GM23338 (cell line): ENCODE data around the gene IGSF22. TPM values are rescaled to one million over a fixed set of nuclear protein-coding genes. Genes with fewer than 3 reads are reported as not detected.

Source experiments
- ATAC-seq: fragments of 200-7000 bp; cut with Tn5 transposase; 3 replicates; pipeline ENCODE4 v1.9.1; 2020
- DNase-seq: peaks from one replicate; pipeline ENCODE4 v3.0.0-alpha.2; 2015; ENCODE audit warnings: low spot score
- H2AFZ ChIP-seq: fragments of 200-600 bp; sonication (generic); 2 replicates; pipeline ENCODE4 v1.8.0; 2016; ENCODE audit warnings: antibody characterized with exemption, mild to moderate bottlenecking, moderate library complexity
- H3F3A ChIP-seq: fragments of 200-600 bp; sonication (generic); replicated peaks from 2 replicates; pipeline ENCODE4 v1.8.0; 2017; ENCODE audit warnings: antibody characterized with exemption, mixed run types, low read depth
- H3K27ac ChIP-seq: fragments of 200-600 bp; sonication (generic); 2 replicates; pipeline ENCODE4 v1.6.1; 2016; ENCODE audit warnings: low read depth
- H3K27me3 ChIP-seq: fragments of 200-600 bp; sonication (generic); 2 replicates; pipeline ENCODE4 v1.8.0; 2016; ENCODE audit warnings: mild to moderate bottlenecking, mixed run types, moderate library complexity; ENCODE audit not compliant: insufficient read depth
- H3K36me3 ChIP-seq: fragments of 200-600 bp; sonication (generic); 2 replicates; pipeline ENCODE4 v1.8.0; 2016; ENCODE audit warnings: mild to moderate bottlenecking; ENCODE audit not compliant: insufficient read depth
- H3K4me1 ChIP-seq: fragments of 200-600 bp; sonication (generic); 2 replicates; pipeline ENCODE4 v1.8.0; 2016; ENCODE audit warnings: mild to moderate bottlenecking, moderate library complexity; ENCODE audit not compliant: insufficient read depth
- H3K4me2 ChIP-seq: fragments of 200-600 bp; sonication (generic); 2 replicates; pipeline ENCODE4 v1.7.1; 2017; ENCODE audit warnings: mixed run types
- H3K4me3 ChIP-seq: fragments of 200-600 bp; sonication (generic); 2 replicates; pipeline ENCODE4 v1.6.1; 2016; ENCODE audit warnings: mixed run types
- H3K79me2 ChIP-seq: fragments of 200-600 bp; sonication (generic); replicated peaks from 2 replicates; pipeline ENCODE4 v1.8.0; 2017; ENCODE audit warnings: mild to moderate bottlenecking; ENCODE audit not compliant: insufficient read depth
- H3K9me2 ChIP-seq: fragments of 200-600 bp; sonication (generic); 2 replicates; pipeline ENCODE4 v1.8.0; 2017; ENCODE audit not compliant: insufficient read depth
- H4K20me1 ChIP-seq: fragments of 200-600 bp; sonication (generic); replicated peaks from 2 replicates; pipeline ENCODE4 v1.8.0; 2017; ENCODE audit warnings: mild to moderate bottlenecking; ENCODE audit not compliant: insufficient read depth
- H3K27ac Mint-ChIP-seq: 2 replicates; pipeline ENCODE4 v1.8.0; 2020; ENCODE audit warnings: inconsistent platforms, mild to moderate bottlenecking, moderate library complexity, mixed read lengths
- H3K27me3 Mint-ChIP-seq: 3 replicates; pipeline ENCODE4 v1.8.0; 2022; ENCODE audit warnings: low read depth, mild to moderate bottlenecking, moderate library complexity, mixed read lengths, inconsistent platforms; ENCODE audit not compliant: insufficient read depth, poor library complexity
- H3K36me3 Mint-ChIP-seq: 3 replicates; pipeline ENCODE4 v1.8.0; 2021; ENCODE audit warnings: low read depth, mild to moderate bottlenecking, inconsistent platforms, moderate library complexity, mixed read lengths
- H3K4me1 Mint-ChIP-seq: 3 replicates; pipeline ENCODE4 v1.8.0; 2020; ENCODE audit warnings: mild to moderate bottlenecking, inconsistent platforms, mixed read lengths
- H3K4me3 Mint-ChIP-seq: 3 replicates; pipeline ENCODE4 v1.8.0; 2021; ENCODE audit warnings: moderate library complexity, mild to moderate bottlenecking, inconsistent platforms, mixed read lengths
- H3K9me3 Mint-ChIP-seq: 3 replicates; pipeline ENCODE4 v1.8.0; 2020; ENCODE audit warnings: moderate library complexity, mild to moderate bottlenecking, inconsistent platforms, mixed read lengths
- CREB1 ChIP-seq: fragments of 250-450 bp; sonication (Bioruptor Pico); IDR thresholded peaks from 2 replicates; pipeline ENCODE4 v1.5.0; 2020; ENCODE audit warnings: low read depth, mild to moderate bottlenecking, moderate library complexity
- ETS1 ChIP-seq: IDR thresholded peaks from 2 replicates; pipeline ENCODE4 v1.6.1; 2016; ENCODE audit warnings: antibody characterized with exemption
- EZH2 ChIP-seq: fragments of 200-600 bp; sonication (generic); IDR thresholded peaks from one replicate; pipeline ENCODE4 v1.8.0; 2017; ENCODE audit warnings: antibody characterized with exemption, mild to moderate bottlenecking, low read depth; ENCODE audit not compliant: unreplicated experiment
- EZH2phosphoT487 ChIP-seq: fragments of 200-600 bp; sonication (generic); IDR thresholded peaks from one replicate; pipeline ENCODE4 v1.8.1; 2018; ENCODE audit warnings: antibody characterized with exemption; ENCODE audit not compliant: unreplicated experiment
- JUNB ChIP-seq: IDR thresholded peaks from one replicate; pipeline ENCODE4 v1.6.1; 2016; ENCODE audit warnings: antibody characterized with exemption; ENCODE audit not compliant: unreplicated experiment
- NANOG ChIP-seq: IDR thresholded peaks from 2 replicates; pipeline ENCODE4 v1.6.1; 2016; ENCODE audit warnings: antibody characterized with exemption, borderline replicate concordance
- POLR2AphosphoS5 ChIP-seq: IDR thresholded peaks from 2 replicates; pipeline ENCODE4 v1.6.1; 2016; ENCODE audit warnings: antibody characterized with exemption, low read depth
- REST ChIP-seq: IDR thresholded peaks from one replicate; pipeline ENCODE4 v1.6.1; 2018; ENCODE audit warnings: antibody characterized with exemption; ENCODE audit not compliant: unreplicated experiment
- STAT1 ChIP-seq: IDR thresholded peaks from one replicate; pipeline ENCODE4 v1.6.1; 2016; ENCODE audit warnings: antibody characterized with exemption; ENCODE audit not compliant: unreplicated experiment
- ZNF114 ChIP-seq: fragments of 250-450 bp; sonication (Bioruptor Pico); IDR thresholded peaks from 2 replicates; pipeline ENCODE4 v1.5.0; 2020; ENCODE audit warnings: mild to moderate bottlenecking, moderate library complexity
- ZNF331 ChIP-seq: fragments of 250-450 bp; sonication (Bioruptor Pico); IDR thresholded peaks from 2 replicates; pipeline ENCODE4 v1.5.0; 2020; ENCODE audit warnings: low read depth, mild to moderate bottlenecking, moderate library complexity
- polyA plus RNA-seq: library from polyadenylated mRNA; unstranded; fragments of >200 nt; fragmentation: Nextera tagmentation; extraction: Ambion mirVana; gene quantifications from 2 replicates; pipeline ENCODE4 v1.2.1, GENCODE V29; 2016
- total RNA-seq: library from RNA; depleted of rRNA; stranded (reverse); fragments of >200 nt; shearing (Covaris generic); gene quantifications from 2 replicates; pipeline ENCODE4 v1.2.3, GENCODE V29; 2014
- TF ChIP-seq, protein P1 (sequence below), 2 experiments: fragments of 200-600 bp in 1 of 2; sonication (generic) in 1 of 2; conservative IDR thresholded peaks; 2 replicates each; pipeline versions ENCODE4 v1.5.1 to v1.6.1; 2016 to 2017; ENCODE audit warnings: antibody characterized with exemption in 2 of 2, low read depth in 2 of 2, mild to moderate bottlenecking in 2 of 2, moderate library complexity in 1 of 2

IGSF22 gene
- total and polyA plus RNA-seq, 2 experiments from 2014 or later, result 0.37 TPM; not detected in 1

DNA sequence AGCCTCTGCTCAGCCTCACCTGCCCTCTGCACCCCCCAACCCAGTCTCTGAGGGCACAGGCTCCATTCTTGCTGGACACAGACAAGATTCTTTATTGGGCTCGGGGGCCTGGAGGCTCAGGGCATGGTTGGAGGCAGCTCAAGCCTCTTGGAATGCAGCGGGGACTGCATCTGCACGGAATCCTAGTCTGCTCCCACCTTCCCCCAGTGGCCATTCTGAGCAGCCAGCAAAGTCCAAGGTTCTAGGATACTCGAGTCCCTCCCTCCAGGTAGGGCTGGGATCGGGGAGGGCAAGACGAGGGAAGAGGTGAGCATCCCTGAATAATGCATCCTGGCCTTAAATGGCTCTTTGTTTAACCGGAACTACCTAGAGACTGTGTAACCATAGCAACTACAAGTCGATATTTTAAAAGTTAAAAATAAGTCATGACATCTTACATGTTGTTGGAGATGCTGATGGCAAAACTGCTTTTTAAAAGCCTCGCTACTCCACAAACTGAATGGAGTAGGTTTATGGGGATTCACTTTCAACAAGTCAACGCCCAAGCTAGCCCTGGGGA lies 10.7 kb upstream of the IGSF22 start (continued):
- TF ChIP-seq, protein P1, sequence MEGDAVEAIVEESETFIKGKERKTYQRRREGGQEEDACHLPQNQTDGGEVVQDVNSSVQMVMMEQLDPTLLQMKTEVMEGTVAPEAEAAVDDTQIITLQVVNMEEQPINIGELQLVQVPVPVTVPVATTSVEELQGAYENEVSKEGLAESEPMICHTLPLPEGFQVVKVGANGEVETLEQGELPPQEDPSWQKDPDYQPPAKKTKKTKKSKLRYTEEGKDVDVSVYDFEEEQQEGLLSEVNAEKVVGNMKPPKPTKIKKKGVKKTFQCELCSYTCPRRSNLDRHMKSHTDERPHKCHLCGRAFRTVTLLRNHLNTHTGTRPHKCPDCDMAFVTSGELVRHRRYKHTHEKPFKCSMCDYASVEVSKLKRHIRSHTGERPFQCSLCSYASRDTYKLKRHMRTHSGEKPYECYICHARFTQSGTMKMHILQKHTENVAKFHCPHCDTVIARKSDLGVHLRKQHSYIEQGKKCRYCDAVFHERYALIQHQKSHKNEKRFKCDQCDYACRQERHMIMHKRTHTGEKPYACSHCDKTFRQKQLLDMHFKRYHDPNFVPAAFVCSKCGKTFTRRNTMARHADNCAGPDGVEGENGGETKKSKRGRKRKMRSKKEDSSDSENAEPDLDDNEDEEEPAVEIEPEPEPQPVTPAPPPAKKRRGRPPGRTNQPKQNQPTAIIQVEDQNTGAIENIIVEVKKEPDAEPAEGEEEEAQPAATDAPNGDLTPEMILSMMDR (conservative IDR thresholded peaks at IDR 0.05; ENCODE audit: low read depth in 2 of 2), result no peak
- TF ChIP-seq REST (no peak), EZH2 (no peak), ETS1 (no peak), POLR2AphosphoS5 (no peak), NANOG (no peak), JUNB (no peak), EZH2phosphoT487 (no peak), ZNF331 (no peak), STAT1 (no peak)

DNA sequence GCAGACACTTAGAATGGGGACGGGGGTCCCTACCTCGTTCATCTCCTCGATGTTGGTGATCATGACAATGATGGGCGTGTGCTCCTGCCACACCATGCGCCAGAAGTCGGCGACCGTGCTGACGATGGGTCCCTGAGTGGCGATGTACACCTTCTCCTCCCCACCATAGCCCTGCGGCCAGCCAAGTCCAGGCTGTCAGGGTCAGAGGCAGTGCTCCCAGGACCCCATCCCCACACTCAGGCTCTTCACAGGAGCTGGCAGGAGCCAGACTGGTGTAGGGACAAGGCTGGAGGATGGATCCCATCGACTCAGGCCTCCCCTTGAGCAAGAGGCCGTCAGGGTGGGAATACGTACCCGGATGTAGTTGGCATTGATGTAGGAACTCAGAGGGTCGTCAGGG lies 7.2 kb upstream of the IGSF22 start:
- Histone ChIP-seq H3K36me3 (no peaks in the 10 kb centered on the region), H3K4me3 (no peak overlapping the region), H3F3A (no peaks in the 10 kb centered on the region), H3K79me2 (no peaks in the 10 kb centered on the region), H3K4me1 (no peaks in the 10 kb centered on the region), H2AFZ (no peak overlapping the region), H3K27ac (no peak overlapping the region), H3K4me2 (no peak overlapping the region), H3K27me3 (no peaks in the 10 kb centered on the region), H3K9me2 (no peaks in the 10 kb centered on the region), H4K20me1 (no peaks in the 10 kb centered on the region)
- Mint-ChIP-seq H3K27ac (no peak overlapping the region), H3K4me1 (peaks cover 6% of the 10 kb centered on the region), H3K9me3 (no peaks in the 10 kb centered on the region), H3K36me3 (no peaks in the 10 kb centered on the region; the same call in 2 of the 3 replicates), H3K27me3 (peaks cover 2% of the 10 kb centered on the region), H3K4me3 (no peak overlapping the region)
- TF ChIP-seq STAT1, result no peak
- no peak for TF ChIP-seq JUNB
- no peak for TF ChIP-seq EZH2phosphoT487
- no peak for TF ChIP-seq ZNF331
- TF ChIP-seq ZNF114, result no peak
- TF ChIP-seq POLR2AphosphoS5, result no peak
- TF ChIP-seq NANOG, result no peak
- TF ChIP-seq ETS1, result no peak
- TF ChIP-seq EZH2, result no peak
- TF ChIP-seq CREB1 (CRISPR knock-in tag), result no peak
- no peak for TF ChIP-seq REST
- TF ChIP-seq, protein P1 (conservative IDR thresholded peaks at IDR 0.05; ENCODE audit: low read depth in 2 of 2), result no peak
- ATAC-seq (no peak), DNase-seq (no peak)
